K562 (cell line): ENCODE measurements around the gene NOP14. TPM values are rescaled to one million over a fixed set of nuclear protein-coding genes. Genes with fewer than 3 reads are reported as not detected.

ENCODE experiments used
- ARHGAP35 ChIP-seq: fragments of 450-650 bp; IDR thresholded peaks from 2 replicates; pipeline ENCODE4 v1.6.1; 2018; ENCODE audit not compliant: partially characterized antibody
- BRD9 ChIP-seq: fragments of 450-650 bp; IDR thresholded peaks from 2 replicates; pipeline ENCODE4 v1.6.1; 2018; ENCODE audit warnings: low read depth; ENCODE audit not compliant: partially characterized antibody
- CBFA2T3 ChIP-seq: fragments of 450-650 bp; IDR thresholded peaks from 2 replicates; pipeline ENCODE4 v1.6.1; 2017
- EGR1 ChIP-seq: fragments of 450-650 bp; conservative IDR thresholded peaks from 2 replicates; pipeline ENCODE4 v1.6.1; 2017; ENCODE audit warnings: mild to moderate bottlenecking
- HNRNPL ChIP-seq: fragments of 200-400 bp; formaldehyde crosslinking; IDR thresholded peaks from 2 replicates; pipeline ENCODE4 v1.6.1; 2017; ENCODE audit warnings: low read depth, mild to moderate bottlenecking, low read length
- HNRNPUL1 ChIP-seq: fragments of 200-400 bp; formaldehyde crosslinking; IDR thresholded peaks from 2 replicates; pipeline ENCODE4 v1.6.1; 2017; ENCODE audit warnings: low read length
- MXD1 ChIP-seq: fragments of 250-450 bp; sonication (Bioruptor Pico); IDR thresholded peaks from 2 replicates; pipeline ENCODE4 v1.8.0; 2021; ENCODE audit warnings: borderline replicate concordance, mild to moderate bottlenecking, moderate library complexity; ENCODE audit not compliant: poor library complexity, severe bottlenecking
- POLR3A ChIP-seq: IDR thresholded peaks from 2 replicates; pipeline ENCODE4 v1.6.1; 2011; ENCODE audit warnings: borderline replicate concordance, mild to moderate bottlenecking, moderate library complexity; ENCODE audit not compliant: insufficient read length, insufficient read depth; ENCODE audit errors: extremely low read depth
- RFX1 ChIP-seq: fragments of 450-650 bp; IDR thresholded peaks from 2 replicates; pipeline ENCODE4 v1.6.1; 2016; ENCODE audit warnings: mild to moderate bottlenecking, moderate library complexity
- XRCC5 ChIP-seq: fragments of 200-400 bp; formaldehyde crosslinking; IDR thresholded peaks from 2 replicates; pipeline ENCODE4 v1.6.1; 2017; ENCODE audit warnings: low read depth, mild to moderate bottlenecking, low read length
- ZBTB11 ChIP-seq, 3 experiments: fragments of 200-800 bp in 1 of 3; fragments of 250-450 bp in 1 of 3; fragments of 450-650 bp in 1 of 3; sonication (Bioruptor Pico) in 1 of 3; sonication (Bioruptor generic) in 1 of 3; formaldehyde crosslinking in 1 of 3; IDR thresholded peaks; 2 replicates each; pipeline versions ENCODE4 v1.6.1 to v1.8.0; 2016 to 2022; ENCODE audit warnings: mild to moderate bottlenecking in 2 of 3, missing genetic modification characterization in 2 of 3, missing compliant biosample characterization in 1 of 3, moderate library complexity in 1 of 3
- ZFP36 ChIP-seq: fragments of 150-350 bp; IDR thresholded peaks from 2 replicates; pipeline ENCODE4 v1.6.1; 2018; ENCODE audit warnings: low read length, low read depth; ENCODE audit not compliant: partially characterized antibody
- ZNF24 ChIP-seq: fragments of 450-650 bp; IDR thresholded peaks from 2 replicates; pipeline ENCODE4 v1.6.1; 2016
- ZNF318 ChIP-seq, 2 experiments: fragments of 450-650 bp; IDR thresholded peaks; 2 replicates each; pipeline ENCODE4 v1.6.1; 2016; ENCODE audit warnings: mild to moderate bottlenecking in 2 of 2, borderline replicate concordance in 1 of 2, low read depth in 1 of 2, moderate library complexity in 1 of 2
- polyA plus RNA-seq, 8 experiments: library from polyadenylated mRNA; depleted of rRNA in 4 of 8; stranded (reverse) in 5 of 8; unstranded in 3 of 8; fragments of >200 nt; fragmentation: Nextera tagmentation in 2 of 8; fragmentation: Illumina TruSeq in 1 of 8; extraction: Ambion mirVana in 2 of 8; extraction: Trizol in 1 of 8; gene quantifications; 2 replicates each; pipeline versions ENCODE4 v1.2.1 to v1.2.3, GENCODE V29; 2011 to 2014; ENCODE audit warnings: inconsistent platforms in 1 of 8, missing spikeins in 1 of 8
- total RNA-seq, 7 experiments: library from RNA; depleted of rRNA in 6 of 7; stranded (reverse); fragments of >200 nt in 6 of 7; fragmentation: Illumina TruSeq in 2 of 7; extraction: Trizol in 2 of 7; gene quantifications; 2 replicates each; pipeline versions ENCODE4 v1.2.1 to v1.2.3, GENCODE V29; 2011 to 2021; ENCODE audit warnings: low replicate concordance in 1 of 7

NOP14 gene
- total and polyA plus RNA-seq, 9 of the 15 experiments (the other 6 are each of a cell fraction or from before 2014, with no cell fraction given), result 12.7 to 76.0 (median 50.9) TPM

GRCh38 chr4:2935762-2936743 is 27.2 kb downstream of the NOP14 start (continued):
- TF ChIP-seq ARHGAP35 (no peak), ZNF318 (IDR thresholded peaks at IDR 0.05; ENCODE audit: borderline replicate concordance in 1 of 2, low read depth in 1 of 2) (no peak), ZFP36 (no peak), HNRNPL (0 out of 2 replicates have a peak, but pooled peaks have one; percentile 50), ZNF24 (no peak), RFX1 (no peak), EGR1 (peak; percentile 69), CBFA2T3 (peak; percentile 71), ZBTB11 (CRISPR knock-in tag; IDR thresholded peaks at IDR 0.05) (no peak), POLR3A (no peak), HNRNPUL1 (peak; percentile 32; the same call in 1 of the 2 replicates), XRCC5 (no peak), MXD1 (CRISPR knock-in tag) (no peak), BRD9 (no peak)
